ENCODE results near the gene OPCML. TPM values are rescaled to one million over a fixed set of nuclear protein-coding genes. Genes with fewer than 3 reads are reported as not detected.

The OPCML gene
- total RNA-seq, 1 experiment from 2014 or later = 0.94 TPM

- Mint-ChIP-seq H3K9me3 (no peaks in the 10 kb centered on the region), H3K27me3 (ENCODE audit: low read depth) (no peaks in the 10 kb centered on the region), H3K4me3 (no peak overlapping the region), H3K36me3 (ENCODE audit: insufficient read depth in 1 of 3, low read depth in 3 of 3) (no peaks in the 10 kb centered on the region), H3K4me1 (0 out of 4 replicates have a peak, but pooled peaks cover 0 to 2% of the 10 kb centered on the region in 2 experiments), H3K27ac (no peak overlapping the region)
- Histone ChIP-seq H3K4ac (ENCODE audit: low read depth, low read length) (no peak overlapping the region), H3K14ac (ENCODE audit: insufficient read depth, low read length) (no peak overlapping the region), H4K20me1 (ENCODE audit: control insufficient read depth, insufficient read depth, insufficient read length) (no peaks in the 10 kb centered on the region), H3K9ac (ENCODE audit: extremely low read depth, insufficient read length, low read length) (no peak overlapping the region), H2BK5ac (ENCODE audit: insufficient read length, low read length) (no peak overlapping the region), H2AK5ac (ENCODE audit: insufficient read length, low read length) (no peak overlapping the region), H3K27me3 (ENCODE audit: insufficient read depth, low read length) (no peaks in the 10 kb centered on the region), H2BK20ac (ENCODE audit: low read depth, low read length, poor library complexity, severe bottlenecking) (no peak overlapping the region), H3K23me2 (ENCODE audit: insufficient read length, low read depth, low read length, poor library complexity, severe bottlenecking) (no peaks in the 10 kb centered on the region), H2BK120ac (ENCODE audit: low read depth, low read length, poor library complexity, severe bottlenecking) (no peak overlapping the region), H3K18ac (ENCODE audit: insufficient read length, low read depth, low read length) (no peak overlapping the region), H3K79me1 (ENCODE audit: insufficient read depth, low read depth, low read length, poor library complexity, severe bottlenecking) (no peaks in the 10 kb centered on the region), H3K23ac (ENCODE audit: insufficient read length, low read depth, low read length) (no peak overlapping the region), H3T11ph (ENCODE audit: low read length) (no peak overlapping the region), H2BK15ac (ENCODE audit: low read depth, low read length) (no peak overlapping the region), H4K8ac (replicated peaks; ENCODE audit: insufficient read length, low read depth, low read length) (no peak overlapping the region), H2BK12ac (ENCODE audit: insufficient read length, low read depth, low read length) (no peak overlapping the region), H3K27ac (ENCODE audit: insufficient read length, low read depth, low read length) (no peak overlapping the region), H4K5ac (ENCODE audit: insufficient read length, low read depth, low read length) (no peak overlapping the region), H2AFZ (ENCODE audit: low read length) (no peak overlapping the region), H3K79me2 (ENCODE audit: insufficient read depth, low read length) (no peaks in the 10 kb centered on the region), H3K4me2 (ENCODE audit: insufficient read depth, insufficient read length, low read length) (no peak overlapping the region), H4K91ac (ENCODE audit: insufficient read length, low read depth, low read length) (no peak overlapping the region), H3K4me1 (ENCODE audit: insufficient read depth, low read length) (no peaks in the 10 kb centered on the region), H3K56ac (ENCODE audit: insufficient read length, low read depth, low read length) (no peak overlapping the region), H3K9me3 (ENCODE audit: control insufficient read depth, low read depth, low read length) (no peaks in the 10 kb centered on the region)
- no peak for TF ChIP-seq CTCF (conservative IDR thresholded peaks at IDR 0.05)
- no CpG with 5 or more reads among the region's 7 CpGs for WGBS (ENCODE audit: extremely low coverage, insufficient read length, low lambda C conversion rate)
- no peak for DNase-seq
Observed at GRCh38 chr11:132590554-132590953, 941.7 kb downstream of the OPCML start.

All from H9 (cell line).